ENCODE measurements around the gene BSPH1. TPM values are rescaled to one million over a fixed set of nuclear protein-coding genes. Genes with fewer than 3 reads are reported as not detected.
"Not testable (repeated sequence)": the region's sequence is repeated elsewhere in the genome, so short reads cannot be mapped to it uniquely, and the experiment has no call there.

Gene BSPH1
- total and polyA plus RNA-seq, 4 experiments from 2014 or later: not detected

DNA sequence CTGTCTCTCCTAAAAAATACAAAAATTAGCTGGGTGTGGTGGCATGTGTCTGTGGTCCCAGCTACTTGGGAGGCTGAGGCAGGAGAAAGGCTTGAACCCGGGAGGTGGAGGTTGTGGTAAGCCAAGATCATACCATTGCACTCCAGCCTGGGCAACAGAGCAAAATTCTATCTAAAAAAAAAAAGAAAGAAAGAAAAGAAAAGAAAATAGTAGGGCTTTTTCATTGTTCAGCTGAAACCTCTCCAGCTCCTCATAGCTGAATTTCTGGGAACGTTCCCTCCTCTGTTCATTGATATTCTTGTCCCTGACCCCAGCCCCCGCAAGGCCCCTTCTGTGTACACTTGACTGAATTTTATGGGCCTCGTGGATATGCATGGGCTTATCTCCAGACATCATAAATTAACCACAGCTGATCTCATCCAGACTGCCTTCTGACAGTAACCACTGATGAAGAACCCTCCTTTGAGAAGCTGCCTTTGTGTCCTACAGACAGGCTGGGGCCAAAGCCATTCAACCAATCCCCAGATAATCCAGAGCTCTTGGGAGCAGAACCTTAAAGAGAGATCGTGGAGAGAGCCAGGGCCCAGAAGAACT is 2.3 kb upstream of the BSPH1 start, which contains the start of gene ELSPBP1:
Gene ELSPBP1 (plus strand): TSS at position 424 of the 594 bp plus-strand sequence. CDS start 14,036 bp downstream, outside the sequence.
- no peaks in the 10 kb centered on the region for H3K9me3 ChIP-seq (ENCODE audit: control insufficient read depth in 1 of 2, low read length in 2 of 2)
- ChIA-PET CTCF (ENCODE audit: partially characterized antibody) (no interaction called here), POLR2A (ENCODE audit: partially characterized antibody) (no interaction called here)
- H3K36me3 Mint-ChIP-seq: no peaks in the 10 kb centered on the region
- H3K36me3 ChIP-seq (ENCODE audit: insufficient read depth, low read length): no peaks in the 10 kb centered on the region
- H3K4me3 Mint-ChIP-seq: no peak within 1 kb of the TSS
- H3K27ac Mint-ChIP-seq: peak within 1 kb of the TSS in 1 of 7 donors; percentile 21
- H3K27me3 ChIP-seq (ENCODE audit: insufficient read depth, low read length): no peaks in the 10 kb centered on the region
- H3K9me3 Mint-ChIP-seq: no peaks in the 10 kb centered on the region
- DNase-seq: no peak
- intact Hi-C loops (cut with micrococcal nuclease): no loop called here
- no peak within 1 kb of the TSS for H3K27ac ChIP-seq (ENCODE audit: low read depth, low read length)
- H3K4me3 ChIP-seq (ENCODE audit: low read length in 2 of 2): no peak within 1 kb of the TSS
- H3K4me1 ChIP-seq (ENCODE audit: insufficient read depth, low read length): no peaks in the 10 kb centered on the region
- H3K4me1 Mint-ChIP-seq: no peaks in the 10 kb centered on the region
- H3K27me3 Mint-ChIP-seq: peaks cover 16 to 26% of the 10 kb centered on the region in 2 donors

DNA sequence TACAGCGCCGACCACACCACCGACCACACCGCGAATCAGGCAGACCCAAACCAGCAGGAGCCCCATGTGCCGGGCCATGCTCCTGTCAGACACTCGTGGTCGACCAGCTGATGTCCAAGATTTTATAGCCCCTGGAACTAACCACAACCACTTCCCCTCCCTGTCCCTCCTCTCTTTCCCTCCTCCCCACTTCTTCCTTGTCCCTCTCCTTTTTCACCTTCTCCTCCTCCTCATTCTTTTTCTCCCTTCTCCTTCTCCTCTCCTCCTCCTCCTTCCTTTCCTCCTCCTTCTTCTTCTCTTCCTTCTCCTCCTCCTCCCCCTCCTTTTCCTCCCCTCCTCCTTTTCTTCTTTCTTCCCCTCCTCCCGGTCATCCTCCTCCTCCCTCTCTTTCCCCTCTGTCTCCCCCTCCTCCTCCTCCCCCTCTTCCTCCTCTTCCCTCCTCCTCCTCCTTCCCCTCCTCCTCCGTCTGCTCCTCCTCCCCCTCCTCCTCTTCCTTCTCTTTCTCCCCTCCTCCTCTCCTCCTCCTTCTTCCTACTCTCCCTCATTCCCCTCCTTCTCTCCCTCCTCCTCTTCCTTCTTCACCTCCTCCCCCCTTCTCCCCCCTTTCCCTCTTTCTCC is 670 bp downstream of the BSPH1 start:
- intact Hi-C loops (cut with micrococcal nuclease): no loop called here
- Histone ChIP-seq H3K27me3 (ENCODE audit: insufficient read depth, low read length) (no peaks in the 10 kb centered on the region), H3K4me1 (ENCODE audit: insufficient read depth, low read length) (no peaks in the 10 kb centered on the region), H3K36me3 (ENCODE audit: insufficient read depth, low read length) (no peaks in the 10 kb centered on the region), H3K4me3 (ENCODE audit: low read length in 2 of 2) (no peak overlapping the region), H3K9me3 (ENCODE audit: control insufficient read depth in 1 of 2, low read length in 2 of 2) (no peaks in the 10 kb centered on the region), H3K27ac (ENCODE audit: low read depth, low read length) (no peak overlapping the region)
- H3K36me3 Mint-ChIP-seq: no peaks in the 10 kb centered on the region
- peaks cover 20 to 26% of the 10 kb centered on the region in 2 donors for H3K27me3 Mint-ChIP-seq
- H3K9me3 Mint-ChIP-seq: no peaks in the 10 kb centered on the region
- CTCF ChIA-PET (ENCODE audit: partially characterized antibody): interaction anchor here (1.0 kb wide), 1 partner anchor 96 kb away, joined by 3 read pairs; no protein-coding TSS in a partner anchor
- no peak overlapping the region for H3K27ac Mint-ChIP-seq
- H3K4me1 Mint-ChIP-seq: no peaks in the 10 kb centered on the region
- no peak overlapping the region for H3K4me3 Mint-ChIP-seq
- no peak for DNase-seq
- POLR2A ChIA-PET (ENCODE audit: partially characterized antibody): no interaction called here

GRCh38 chr19:47973529-47973928 is 18.4 kb downstream of the BSPH1 start:
- H3K4me3 ChIP-seq (ENCODE audit: low read length in 2 of 2): no peak overlapping the region
- no peaks in the 10 kb centered on the region for H3K36me3 ChIP-seq (ENCODE audit: insufficient read depth, low read length)
- no peak overlapping the region for H3K27ac ChIP-seq (ENCODE audit: low read depth, low read length)
- Mint-ChIP-seq H3K4me3 (no peak overlapping the region), H3K9me3 (peaks cover 0 to 5% (median 5%) of the 10 kb centered on the region in 8 donors), H3K4me1 (no peaks in the 10 kb centered on the region), H3K27me3 (peaks cover 35 to 39% of the 10 kb centered on the region in 2 donors), H3K27ac (no peak overlapping the region), H3K36me3 (no peaks in the 10 kb centered on the region)
- H3K27me3 ChIP-seq (ENCODE audit: insufficient read depth, low read length): no peaks in the 10 kb centered on the region
- ChIA-PET CTCF (ENCODE audit: partially characterized antibody) (interaction anchor here (2.6 kb wide), 1 partner anchor 11 kb away, joined by 8 read pairs; no protein-coding TSS in a partner anchor), POLR2A (ENCODE audit: partially characterized antibody) (no interaction called here)
- no peak for DNase-seq
- H3K4me1 ChIP-seq (ENCODE audit: insufficient read depth, low read length): no peaks in the 10 kb centered on the region
- intact Hi-C loops (cut with micrococcal nuclease): no loop called here
- no peaks in the 10 kb centered on the region for H3K9me3 ChIP-seq (ENCODE audit: control insufficient read depth in 1 of 2, low read length in 2 of 2)

GRCh38 chr19:47955936-47956335 is 36.0 kb downstream of the BSPH1 start:
- H3K27me3 ChIP-seq (ENCODE audit: insufficient read depth, low read length); H3K9me3 ChIP-seq (ENCODE audit: control insufficient read depth in 1 of 2, low read length in 2 of 2); H3K4me3 Mint-ChIP-seq; H3K36me3 Mint-ChIP-seq; DNase-seq; H3K4me1 Mint-ChIP-seq; H3K27ac ChIP-seq (ENCODE audit: low read depth, low read length); H3K4me1 ChIP-seq (ENCODE audit: insufficient read depth, low read length); H3K4me3 ChIP-seq (ENCODE audit: low read length in 2 of 2); H3K36me3 ChIP-seq (ENCODE audit: insufficient read depth, low read length); CTCF ChIA-PET (ENCODE audit: partially characterized antibody); POLR2A ChIA-PET (ENCODE audit: partially characterized antibody); H3K27ac Mint-ChIP-seq; H3K9me3 Mint-ChIP-seq; intact Hi-C loops (cut with micrococcal nuclease): not testable (repeated sequence)
- H3K27me3 Mint-ChIP-seq: peaks cover 0 to 13% of the 10 kb centered on the region in 2 donors

DNA sequence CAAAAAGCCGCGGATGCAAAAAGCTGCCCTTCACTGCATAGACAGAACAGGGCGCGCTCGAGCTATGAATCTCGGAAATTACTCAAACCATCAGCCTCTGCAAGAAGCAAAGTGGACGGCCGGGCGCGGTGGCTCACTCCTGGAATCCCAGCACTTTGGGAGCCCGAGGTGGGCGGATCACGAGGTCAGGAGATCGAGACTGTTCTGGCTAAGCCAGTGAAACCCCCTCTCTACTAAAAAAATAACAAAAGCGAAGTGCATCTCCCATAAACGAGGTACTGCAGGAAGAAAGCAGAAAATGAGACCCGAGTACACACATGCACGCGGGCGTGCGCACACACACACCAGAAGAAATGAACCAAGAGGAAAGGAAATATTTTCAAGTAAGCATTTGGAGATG is 39.8 kb downstream of the BSPH1 start:
- POLR2A ChIA-PET (ENCODE audit: partially characterized antibody); H3K9me3 Mint-ChIP-seq; H3K4me3 Mint-ChIP-seq; H3K27ac ChIP-seq (ENCODE audit: low read depth, low read length); CTCF ChIA-PET (ENCODE audit: partially characterized antibody); H3K4me1 Mint-ChIP-seq; H3K9me3 ChIP-seq (ENCODE audit: control insufficient read depth in 1 of 2, low read length in 2 of 2); H3K36me3 ChIP-seq (ENCODE audit: insufficient read depth, low read length); H3K27me3 ChIP-seq (ENCODE audit: insufficient read depth, low read length); H3K36me3 Mint-ChIP-seq; H3K4me1 ChIP-seq (ENCODE audit: insufficient read depth, low read length); intact Hi-C loops (cut with micrococcal nuclease); H3K27ac Mint-ChIP-seq; H3K27me3 Mint-ChIP-seq; H3K4me3 ChIP-seq (ENCODE audit: low read length in 2 of 2); DNase-seq: not testable (repeated sequence)

DNA sequence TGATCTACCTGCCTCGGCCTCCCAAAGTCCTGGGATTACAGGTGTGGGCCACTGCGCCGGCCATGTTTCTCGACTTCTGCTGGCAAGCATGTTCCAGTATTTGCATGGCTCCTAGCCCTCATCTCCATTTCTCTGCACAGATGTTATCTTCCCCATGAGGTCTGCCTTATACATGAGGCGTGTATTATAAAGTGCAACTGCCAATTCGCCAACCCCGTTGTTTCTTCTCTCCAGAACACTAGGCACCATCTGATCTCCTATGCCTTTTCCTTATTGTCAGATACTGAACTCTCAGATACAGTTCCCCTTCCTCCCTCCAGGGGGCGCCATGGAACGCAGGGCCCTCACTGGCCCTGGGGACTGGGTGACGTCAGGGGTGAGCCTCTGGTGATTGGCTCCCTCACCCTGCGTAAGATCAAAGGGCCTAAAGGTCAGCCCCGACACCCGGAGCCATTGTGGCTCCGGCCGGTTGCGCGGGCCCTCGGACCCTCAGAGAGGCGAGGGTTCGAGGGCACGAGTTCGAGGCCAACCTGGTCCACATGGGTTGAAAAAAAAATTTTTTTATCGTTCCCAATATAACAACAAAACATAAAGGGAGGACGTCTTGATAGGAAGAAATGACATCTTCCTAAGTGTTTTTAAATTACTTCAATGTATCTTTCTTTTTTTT is 42.0 kb downstream of the BSPH1 start:
- H3K27ac Mint-ChIP-seq; H3K9me3 Mint-ChIP-seq; POLR2A ChIA-PET (ENCODE audit: partially characterized antibody); H3K9me3 ChIP-seq (ENCODE audit: control insufficient read depth in 1 of 2, low read length in 2 of 2); intact Hi-C loops (cut with micrococcal nuclease); H3K27ac ChIP-seq (ENCODE audit: low read depth, low read length); H3K4me3 Mint-ChIP-seq; H3K4me1 ChIP-seq (ENCODE audit: insufficient read depth, low read length); H3K27me3 ChIP-seq (ENCODE audit: insufficient read depth, low read length); H3K4me1 Mint-ChIP-seq; H3K4me3 ChIP-seq (ENCODE audit: low read length in 2 of 2); H3K36me3 Mint-ChIP-seq; CTCF ChIA-PET (ENCODE audit: partially characterized antibody); H3K36me3 ChIP-seq (ENCODE audit: insufficient read depth, low read length); H3K27me3 Mint-ChIP-seq: not testable (repeated sequence)
- DNase-seq: peak in 3 of 5 donors; percentile 11 to 17 (median 15)

DNA sequence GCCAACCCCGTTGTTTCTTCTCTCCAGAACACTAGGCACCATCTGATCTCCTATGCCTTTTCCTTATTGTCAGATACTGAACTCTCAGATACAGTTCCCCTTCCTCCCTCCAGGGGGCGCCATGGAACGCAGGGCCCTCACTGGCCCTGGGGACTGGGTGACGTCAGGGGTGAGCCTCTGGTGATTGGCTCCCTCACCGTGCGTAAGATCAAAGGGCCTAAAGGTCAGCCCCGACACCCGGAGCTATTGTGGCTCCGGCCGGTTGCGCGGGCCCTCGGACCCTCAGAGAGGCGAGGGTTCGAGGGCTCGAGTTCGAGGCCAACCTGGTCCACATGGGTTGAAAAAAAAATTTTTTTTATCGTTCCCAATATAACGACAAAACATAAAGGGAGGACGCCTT is 63.4 kb downstream of the BSPH1 start:
- POLR2A ChIA-PET (ENCODE audit: partially characterized antibody); H3K4me1 Mint-ChIP-seq; H3K27ac Mint-ChIP-seq: not testable (repeated sequence)

More for the DNA sequence above, 63.4 kb downstream of the BSPH1 start:
- H3K9me3 ChIP-seq (ENCODE audit: control insufficient read depth in 1 of 2, low read length in 2 of 2); H3K27me3 Mint-ChIP-seq; H3K4me1 ChIP-seq (ENCODE audit: insufficient read depth, low read length); intact Hi-C loops (cut with micrococcal nuclease); H3K27me3 ChIP-seq (ENCODE audit: insufficient read depth, low read length); H3K36me3 Mint-ChIP-seq; H3K4me3 ChIP-seq (ENCODE audit: low read length in 2 of 2); H3K4me3 Mint-ChIP-seq; H3K36me3 ChIP-seq (ENCODE audit: insufficient read depth, low read length); H3K27ac ChIP-seq (ENCODE audit: low read depth, low read length); CTCF ChIA-PET (ENCODE audit: partially characterized antibody); H3K9me3 Mint-ChIP-seq: not testable (repeated sequence)
- DNase-seq: peak in 1 of 5 donors; percentile 17
